ENCODE measurements around the gene MALRD1. TPM values are rescaled to one million over a fixed set of nuclear protein-coding genes. Genes with fewer than 3 reads are reported as not detected.

MALRD1 gene
- total RNA-seq, 1 experiment from 2014 or later: 8.2 TPM

DNA sequence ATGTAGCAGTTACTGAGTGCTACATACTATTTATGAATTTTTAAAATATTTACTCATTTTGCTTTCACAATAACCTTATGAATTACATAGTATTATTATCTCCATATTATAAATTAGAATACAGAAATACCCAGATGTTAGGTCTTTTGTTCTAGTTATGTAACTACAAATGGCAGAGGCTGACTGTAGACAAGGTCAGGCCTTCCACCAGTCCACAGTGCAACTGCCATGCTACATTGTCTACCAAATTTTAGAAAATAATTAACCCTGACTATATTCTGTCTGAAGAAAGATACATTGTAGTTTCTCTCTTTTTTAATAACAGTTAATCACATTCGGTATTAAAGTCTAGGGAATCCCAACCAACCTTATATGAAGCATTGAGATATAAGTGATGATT lies 280.9 kb downstream of the MALRD1 start:
- H3K36me3 ChIP-seq (ENCODE audit: control insufficient read depth, insufficient read depth, low read length): no peaks in the 10 kb centered on the region
- intact Hi-C loops (cut with micrococcal nuclease; ENCODE audit: unreplicated experiment): no loop called here
- no peak overlapping the region for H3K4me3 ChIP-seq (ENCODE audit: low read depth, low read length)
- Mint-ChIP-seq H3K4me1 (ENCODE audit: low read depth, unreplicated experiment) (no peaks in the 10 kb centered on the region), H3K27ac (ENCODE audit: unreplicated experiment) (no peak overlapping the region), H3K36me3 (ENCODE audit: insufficient read depth, unreplicated experiment) (no peaks in the 10 kb centered on the region), H3K27me3 (ENCODE audit: insufficient read depth, unreplicated experiment) (no peaks in the 10 kb centered on the region), H3K9me3 (ENCODE audit: unreplicated experiment) (no peaks in the 10 kb centered on the region), H3K4me3 (ENCODE audit: unreplicated experiment) (no peak overlapping the region)
- ChIA-PET POLR2A (no interaction called here), CTCF (no interaction called here)
- no peaks in the 10 kb centered on the region for H3K27me3 ChIP-seq (replicated peaks; ENCODE audit: control insufficient read depth, insufficient read depth, low read length)
- no TSS peak for BruUV-seq (replicated peaks)
- TF ChIP-seq, protein P1, sequence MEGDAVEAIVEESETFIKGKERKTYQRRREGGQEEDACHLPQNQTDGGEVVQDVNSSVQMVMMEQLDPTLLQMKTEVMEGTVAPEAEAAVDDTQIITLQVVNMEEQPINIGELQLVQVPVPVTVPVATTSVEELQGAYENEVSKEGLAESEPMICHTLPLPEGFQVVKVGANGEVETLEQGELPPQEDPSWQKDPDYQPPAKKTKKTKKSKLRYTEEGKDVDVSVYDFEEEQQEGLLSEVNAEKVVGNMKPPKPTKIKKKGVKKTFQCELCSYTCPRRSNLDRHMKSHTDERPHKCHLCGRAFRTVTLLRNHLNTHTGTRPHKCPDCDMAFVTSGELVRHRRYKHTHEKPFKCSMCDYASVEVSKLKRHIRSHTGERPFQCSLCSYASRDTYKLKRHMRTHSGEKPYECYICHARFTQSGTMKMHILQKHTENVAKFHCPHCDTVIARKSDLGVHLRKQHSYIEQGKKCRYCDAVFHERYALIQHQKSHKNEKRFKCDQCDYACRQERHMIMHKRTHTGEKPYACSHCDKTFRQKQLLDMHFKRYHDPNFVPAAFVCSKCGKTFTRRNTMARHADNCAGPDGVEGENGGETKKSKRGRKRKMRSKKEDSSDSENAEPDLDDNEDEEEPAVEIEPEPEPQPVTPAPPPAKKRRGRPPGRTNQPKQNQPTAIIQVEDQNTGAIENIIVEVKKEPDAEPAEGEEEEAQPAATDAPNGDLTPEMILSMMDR (IDR thresholded peaks at IDR 0.05; ENCODE audit: insufficient read depth in 1 of 2, low read depth in 1 of 2, low read length in 1 of 2, severe bottlenecking in 1 of 2, unreplicated experiment in 1 of 2): no peak
- no peaks in the 10 kb centered on the region for H3K9me3 ChIP-seq
- no peak for DNase-seq
- no peaks in the 10 kb centered on the region for H3K4me1 ChIP-seq

GRCh38 chr10:19332304-19332703 lies 283.7 kb downstream of the MALRD1 start:
- intact Hi-C loops (cut with micrococcal nuclease; ENCODE audit: unreplicated experiment): no loop called here
- H3K9me3 ChIP-seq: no peaks in the 10 kb centered on the region
- H3K27ac Mint-ChIP-seq (ENCODE audit: unreplicated experiment): no peak overlapping the region
- H3K9me3 Mint-ChIP-seq (ENCODE audit: unreplicated experiment): no peaks in the 10 kb centered on the region
- POLR2A ChIA-PET: no interaction called here
- H3K4me1 ChIP-seq: no peaks in the 10 kb centered on the region
- CTCF ChIA-PET: no interaction called here
- H3K4me3 ChIP-seq (ENCODE audit: low read depth, low read length): no peak overlapping the region
- H3K4me1 Mint-ChIP-seq (ENCODE audit: low read depth, unreplicated experiment): no peaks in the 10 kb centered on the region
- no peaks in the 10 kb centered on the region for H3K36me3 Mint-ChIP-seq (ENCODE audit: insufficient read depth, unreplicated experiment)
- DNase-seq: no peak
- H3K27me3 ChIP-seq (replicated peaks; ENCODE audit: control insufficient read depth, insufficient read depth, low read length): no peaks in the 10 kb centered on the region
- no peaks in the 10 kb centered on the region for H3K36me3 ChIP-seq (ENCODE audit: control insufficient read depth, insufficient read depth, low read length)
- H3K27me3 Mint-ChIP-seq (ENCODE audit: insufficient read depth, unreplicated experiment): no peaks in the 10 kb centered on the region
- TF ChIP-seq, protein P1 (IDR thresholded peaks at IDR 0.05; ENCODE audit: insufficient read depth in 1 of 2, low read depth in 1 of 2, low read length in 1 of 2, severe bottlenecking in 1 of 2, unreplicated experiment in 1 of 2): no peak
- H3K4me3 Mint-ChIP-seq (ENCODE audit: unreplicated experiment): no peak overlapping the region
- BruUV-seq (replicated peaks): no TSS peak

GRCh38 chr10:19333631-19334030 lies 285.0 kb downstream of the MALRD1 start:
- H3K27ac Mint-ChIP-seq (ENCODE audit: unreplicated experiment): no peak overlapping the region
- H3K36me3 Mint-ChIP-seq (ENCODE audit: insufficient read depth, unreplicated experiment): no peaks in the 10 kb centered on the region
- no peak for DNase-seq
- TF ChIP-seq, protein P1 (IDR thresholded peaks at IDR 0.05; ENCODE audit: insufficient read depth in 1 of 2, low read depth in 1 of 2, low read length in 1 of 2, severe bottlenecking in 1 of 2, unreplicated experiment in 1 of 2): no peak
- H3K4me3 Mint-ChIP-seq (ENCODE audit: unreplicated experiment): no peak overlapping the region
- H3K4me1 ChIP-seq: no peaks in the 10 kb centered on the region
- intact Hi-C loops (cut with micrococcal nuclease; ENCODE audit: unreplicated experiment): no loop called here
- no peaks in the 10 kb centered on the region for H3K36me3 ChIP-seq (ENCODE audit: control insufficient read depth, insufficient read depth, low read length)
- POLR2A ChIA-PET: no interaction called here
- H3K4me3 ChIP-seq (ENCODE audit: low read depth, low read length): no peak overlapping the region
- H3K27me3 ChIP-seq (replicated peaks; ENCODE audit: control insufficient read depth, insufficient read depth, low read length): no peaks in the 10 kb centered on the region
- BruUV-seq (replicated peaks): no TSS peak
- no peaks in the 10 kb centered on the region for H3K27me3 Mint-ChIP-seq (ENCODE audit: insufficient read depth, unreplicated experiment)
- no peaks in the 10 kb centered on the region for H3K4me1 Mint-ChIP-seq (ENCODE audit: low read depth, unreplicated experiment)
- CTCF ChIA-PET: no interaction called here
- no peaks in the 10 kb centered on the region for H3K9me3 Mint-ChIP-seq (ENCODE audit: unreplicated experiment)
- no peaks in the 10 kb centered on the region for H3K9me3 ChIP-seq
